ENCODE results near the gene GID4. TPM values are rescaled to one million over a fixed set of nuclear protein-coding genes. Genes with fewer than 3 reads are reported as not detected.

Gene GID4
- polyA plus RNA-seq, 2 donors, result 6.2 to 7.5 TPM

DNA sequence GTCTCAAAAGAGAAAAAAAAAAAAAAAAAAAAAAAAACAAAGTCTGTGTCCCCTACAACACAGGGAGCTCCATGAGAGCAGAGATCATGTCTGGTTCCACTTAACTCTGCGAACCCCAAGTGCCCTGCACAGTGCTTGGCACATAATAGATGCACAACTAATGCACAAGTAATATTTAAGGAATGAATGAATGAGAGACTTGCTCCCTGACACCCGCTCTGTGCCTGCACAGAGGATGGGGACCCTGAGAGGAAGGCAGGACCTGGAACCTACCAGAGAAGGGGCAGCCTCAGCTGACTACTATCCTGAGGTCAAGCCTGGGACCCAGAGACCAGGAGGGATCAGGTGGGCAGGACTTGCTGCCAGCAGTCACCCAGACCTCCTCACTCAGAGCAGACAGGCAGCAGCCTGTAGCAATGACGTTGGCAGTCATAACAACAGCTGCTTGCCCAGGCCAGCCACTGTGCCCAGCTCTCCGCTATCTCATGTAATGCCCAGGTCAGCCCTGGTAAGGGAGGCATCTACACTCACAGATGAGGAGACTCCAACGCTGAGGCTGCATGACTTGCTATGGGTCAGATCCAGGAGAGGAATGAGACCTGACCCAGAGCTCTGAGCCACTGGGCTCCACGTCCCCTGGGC, 72.2 kb downstream of the GID4 start:
- WGBS, 2 donors, result 58 to 66% methylated on average over 6 of the region's 6 CpGs
- Histone ChIP-seq H3K9me3 (ENCODE audit: control insufficient read depth in 2 of 2, insufficient read depth in 1 of 2, low read depth in 1 of 2, low read length in 1 of 2) (no peaks in the 10 kb centered on the region), H3K27me3 (ENCODE audit: control insufficient read depth in 1 of 2, insufficient read depth in 2 of 2, low read length in 2 of 2) (no peaks in the 10 kb centered on the region)

DNA sequence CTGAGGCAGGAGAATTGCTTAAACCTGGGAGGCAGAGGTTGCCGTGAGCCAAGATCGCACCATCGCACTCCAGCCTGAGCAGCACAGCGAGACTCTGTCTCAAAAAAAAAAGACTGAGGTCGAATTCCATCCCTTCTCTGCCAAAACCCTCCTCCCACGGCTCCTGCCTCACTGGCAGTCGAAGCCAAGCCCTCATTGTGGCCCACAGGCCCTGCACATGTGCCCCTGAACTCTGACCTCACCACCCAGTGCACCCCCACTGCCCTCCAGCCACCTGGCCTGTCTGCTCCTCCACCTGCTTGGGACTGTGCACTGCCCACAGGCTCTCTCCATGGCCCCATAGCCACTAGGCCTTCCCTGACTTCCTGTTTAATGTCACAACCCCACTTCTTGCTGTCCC, 76.3 kb downstream of the GID4 start:
- no peaks in the 10 kb centered on the region for H3K27me3 ChIP-seq (ENCODE audit: control insufficient read depth in 1 of 2, insufficient read depth in 2 of 2, low read length in 2 of 2)
- H3K36me3 ChIP-seq (ENCODE audit: control insufficient read depth in 2 of 2, insufficient read depth in 2 of 2, low read length in 1 of 2), result no peaks in the 10 kb centered on the region
- H3K27ac ChIP-seq (ENCODE audit: low read depth in 2 of 2, low read length in 1 of 2), result no peak overlapping the region
- 54 to 71% methylated on average over 7 of the region's 7 CpGs for WGBS, 2 donors
- no peaks in the 10 kb centered on the region for H3K9me3 ChIP-seq (ENCODE audit: control insufficient read depth in 2 of 2, insufficient read depth in 1 of 2, low read depth in 1 of 2, low read length in 1 of 2)
- H3K4me1 ChIP-seq (ENCODE audit: control insufficient read depth in 2 of 2, insufficient read depth in 2 of 2, low read length in 1 of 2), result no peaks in the 10 kb centered on the region
- no peak overlapping the region for H3K4me3 ChIP-seq (ENCODE audit: low read depth in 1 of 2, low read length in 2 of 2)

More for the DNA sequence above, 72.2 kb downstream of the GID4 start:
- H3K36me3 ChIP-seq (ENCODE audit: control insufficient read depth in 2 of 2, insufficient read depth in 2 of 2, low read length in 1 of 2), result peaks cover 0 to 9% of the 10 kb centered on the region in 2 donors
- H3K27ac ChIP-seq (ENCODE audit: low read depth in 2 of 2, low read length in 1 of 2), result no peak overlapping the region
- no peak overlapping the region for H3K4me3 ChIP-seq (ENCODE audit: low read depth in 1 of 2, low read length in 2 of 2)
- H3K4me1 ChIP-seq (ENCODE audit: control insufficient read depth in 2 of 2, insufficient read depth in 2 of 2, low read length in 1 of 2), result no peaks in the 10 kb centered on the region

DNA sequence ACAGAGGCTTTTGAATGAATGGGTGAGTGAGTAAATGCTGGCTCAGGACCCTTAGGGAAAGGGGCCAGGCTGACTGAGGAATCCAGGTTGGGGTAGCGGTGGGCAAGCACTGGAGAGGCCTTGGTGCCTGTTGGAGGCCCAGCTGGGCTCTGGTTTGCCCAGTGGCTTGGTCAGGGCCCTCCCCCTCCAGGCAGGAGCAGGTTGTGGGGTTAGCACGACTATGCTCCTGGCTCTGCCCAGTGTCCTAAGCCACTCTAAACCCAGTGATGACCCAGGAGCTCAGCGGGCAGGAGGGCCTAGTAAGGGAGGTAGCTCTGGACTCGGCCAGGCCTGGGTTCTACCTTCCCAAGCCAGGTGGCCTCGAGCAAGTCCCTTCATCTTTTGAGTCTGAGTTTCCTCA, 76.9 kb downstream of the GID4 start:
- WGBS, 2 donors, result 79 to 87% methylated on average over 5 of the region's 5 CpGs
- Histone ChIP-seq H3K36me3 (ENCODE audit: control insufficient read depth in 2 of 2, insufficient read depth in 2 of 2, low read length in 1 of 2) (no peaks in the 10 kb centered on the region), H3K4me3 (ENCODE audit: low read depth in 1 of 2, low read length in 2 of 2) (no peak overlapping the region), H3K27me3 (ENCODE audit: control insufficient read depth in 1 of 2, insufficient read depth in 2 of 2, low read length in 2 of 2) (no peaks in the 10 kb centered on the region), H3K4me1 (ENCODE audit: control insufficient read depth in 2 of 2, insufficient read depth in 2 of 2, low read length in 1 of 2) (no peaks in the 10 kb centered on the region), H3K9me3 (ENCODE audit: control insufficient read depth in 2 of 2, insufficient read depth in 1 of 2, low read depth in 1 of 2, low read length in 1 of 2) (no peaks in the 10 kb centered on the region), H3K27ac (ENCODE audit: low read depth in 2 of 2, low read length in 1 of 2) (no peak overlapping the region)

DNA sequence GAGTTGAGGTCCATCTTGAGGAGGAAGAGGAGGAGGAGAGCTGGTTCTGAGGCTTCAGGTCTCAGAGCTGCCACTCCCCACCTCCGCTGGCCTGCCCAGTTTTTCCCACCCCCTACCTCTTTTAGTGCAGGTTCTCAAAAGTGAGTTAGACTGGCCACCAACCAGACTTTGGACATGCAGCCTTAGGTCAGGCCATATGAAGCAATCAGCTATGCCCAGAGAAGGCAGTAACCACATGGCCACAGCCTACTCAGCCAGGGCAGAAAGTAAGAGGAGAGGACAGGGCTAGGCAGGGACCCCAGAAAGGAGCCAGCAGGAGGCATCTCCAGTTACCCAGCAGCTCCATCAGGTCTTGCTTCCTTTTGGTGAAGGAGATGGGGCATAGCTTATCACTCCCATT, 78.3 kb downstream of the GID4 start:
- no peak overlapping the region for H3K27ac ChIP-seq (ENCODE audit: low read depth in 2 of 2, low read length in 1 of 2)
- H3K27me3 ChIP-seq (ENCODE audit: control insufficient read depth in 1 of 2, insufficient read depth in 2 of 2, low read length in 2 of 2), result no peaks in the 10 kb centered on the region
- WGBS, 2 donors, result 96 to 100% methylated on average over 1 of the region's 1 CpG
- H3K4me1 ChIP-seq (ENCODE audit: control insufficient read depth in 2 of 2, insufficient read depth in 2 of 2, low read length in 1 of 2), result no peaks in the 10 kb centered on the region
- no peaks in the 10 kb centered on the region for H3K9me3 ChIP-seq (ENCODE audit: control insufficient read depth in 2 of 2, insufficient read depth in 1 of 2, low read depth in 1 of 2, low read length in 1 of 2)
- no peaks in the 10 kb centered on the region for H3K36me3 ChIP-seq (ENCODE audit: control insufficient read depth in 2 of 2, insufficient read depth in 2 of 2, low read length in 1 of 2)
- H3K4me3 ChIP-seq (ENCODE audit: low read depth in 1 of 2, low read length in 2 of 2), result no peak overlapping the region

Other genes with a start within 250 kb of the GID4 start
- 100 to 1,000 TPM in 1 of 2 donors, 10 to 100 TPM in 1; 95.1 to 116 TPM for gene SREBF1, start 202.4 kb upstream of the GID4 start, polyA plus RNA-seq
- gene TOM1L2, start 67.0 kb upstream of the GID4 start, polyA plus RNA-seq, result 10 to 100 TPM; 49.9 to 83.2 TPM
- 1 to 10 TPM in 1 of 2 donors, under 1 TPM in 1; 0.72 to 1.4 TPM for gene DRC3, start 66.5 kb upstream of the GID4 start, polyA plus RNA-seq
- gene ATPAF2, start 240 bp upstream of the GID4 start, polyA plus RNA-seq, result 10 to 100 TPM; 16.2 to 21.0 TPM
- 10 to 100 TPM; 29.8 to 35.0 TPM for gene DRG2, start 48.5 kb downstream of the GID4 start, polyA plus RNA-seq
- under 1 TPM; 0.51 to 0.68 TPM for gene MYO15A, start 69.3 kb downstream of the GID4 start, polyA plus RNA-seq
- gene ALKBH5, start 144.4 kb downstream of the GID4 start, polyA plus RNA-seq, result 10 to 100 TPM; 19.4 to 20.4 TPM
- gene LLGL1, start 186.2 kb downstream of the GID4 start, polyA plus RNA-seq, result 10 to 100 TPM; 11.4 to 12.5 TPM
- gene FLII, start 219.3 kb downstream of the GID4 start, polyA plus RNA-seq, result 100 to 1,000 TPM; 218 to 258 TPM
- 10 to 100 TPM in 1 of 2 donors, 1 to 10 TPM in 1; 7.6 to 11.4 TPM for gene MIEF2, start 221.3 kb downstream of the GID4 start, polyA plus RNA-seq

All from esophagus (tissue), 2 donors.